ENCODE results near the gene HK1. TPM values are rescaled to one million over a fixed set of nuclear protein-coding genes. Genes with fewer than 3 reads are reported as not detected.
A peak's percentile ranks its signal among the peaks of the same experiment; 100 is the strongest.

Gene HK1
- total RNA-seq, 1 experiment from 2014 or later = 98.8 TPM

DNA sequence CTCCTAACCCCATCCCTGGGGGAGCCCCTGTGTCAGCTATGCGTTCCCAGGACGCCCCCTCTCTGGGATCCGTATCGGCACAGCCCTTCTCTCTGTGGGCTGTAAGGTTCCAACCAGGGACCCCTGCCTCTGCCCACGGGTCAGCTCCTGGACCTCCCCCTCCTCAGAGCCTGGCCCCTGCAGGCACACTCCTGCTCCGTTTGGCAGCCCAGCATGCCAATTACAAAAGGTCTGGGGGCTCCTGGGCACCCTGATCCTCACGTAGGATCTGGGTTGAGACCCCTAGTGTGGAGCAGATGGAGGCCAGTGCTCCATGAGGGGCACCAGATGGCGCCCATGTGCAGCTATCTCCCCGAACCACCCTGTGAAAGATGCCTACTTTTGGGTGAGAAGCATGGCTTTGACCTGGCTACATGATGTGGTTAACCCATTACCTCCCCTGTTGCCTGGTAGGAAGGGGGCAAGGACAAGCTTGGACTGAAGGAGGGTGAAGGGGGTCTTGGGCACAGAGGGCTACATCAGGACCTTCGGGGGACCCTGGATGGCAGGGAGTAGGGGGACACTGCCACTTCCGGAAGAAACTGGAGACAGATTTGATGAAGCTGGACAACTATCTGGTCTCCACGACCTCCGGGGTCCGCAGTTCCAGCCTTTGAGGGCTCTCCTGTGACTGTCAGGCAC is 129.5 kb downstream of the HK1 start:
- Mint-ChIP-seq H3K4me1 (peaks cover 26 to 34% of the 10 kb centered on the region in 2 experiments), H3K9me3 (no peaks in the 10 kb centered on the region), H3K36me3 (ENCODE audit: insufficient read depth in 1 of 3, low read depth in 3 of 3) (peaks cover 0 to 5% (median 4%) of the 10 kb centered on the region in 3 experiments; a peak in 5 of 7 replicates), H3K27ac (0 out of 7 replicates have a peak overlapping the region, but pooled peaks of 1 of the 3 experiments have one; percentile 35), H3K4me3 (peak overlapping the region in 1 of 2 experiments; percentile 57; a peak in 3 of 5 replicates), H3K27me3 (ENCODE audit: low read depth) (peaks cover 17% of the 10 kb centered on the region)
- no peaks in the 10 kb centered on the region; the same call in 1 of the 2 replicates for H3K27me3 ChIP-seq (ENCODE audit: insufficient read depth, low read length)
- no peak overlapping the region for H3K27ac ChIP-seq (ENCODE audit: insufficient read length, low read depth, low read length)
- no peak overlapping the region for H2BK120ac ChIP-seq (ENCODE audit: low read depth, low read length, poor library complexity, severe bottlenecking)
- H2BK15ac ChIP-seq (ENCODE audit: low read depth, low read length) = no peak overlapping the region
- no peak overlapping the region for H3K14ac ChIP-seq (ENCODE audit: insufficient read depth, low read length)
- H3K9me3 ChIP-seq (ENCODE audit: control insufficient read depth, low read depth, low read length) = no peaks in the 10 kb centered on the region
- no peaks in the 10 kb centered on the region for H3K23me2 ChIP-seq (ENCODE audit: insufficient read length, low read depth, low read length, poor library complexity, severe bottlenecking)
- no peak overlapping the region for H3K18ac ChIP-seq (ENCODE audit: insufficient read length, low read depth, low read length)
- no peak overlapping the region for H2BK5ac ChIP-seq (ENCODE audit: insufficient read length, low read length)
- H2BK20ac ChIP-seq (ENCODE audit: low read depth, low read length, poor library complexity, severe bottlenecking) = no peak overlapping the region
- no peak overlapping the region for H2BK12ac ChIP-seq (ENCODE audit: insufficient read length, low read depth, low read length)
- no peak overlapping the region for H4K91ac ChIP-seq (ENCODE audit: insufficient read length, low read depth, low read length)
- no peak overlapping the region for H3K23ac ChIP-seq (ENCODE audit: insufficient read length, low read depth, low read length)
- no peak overlapping the region for H4K5ac ChIP-seq (ENCODE audit: insufficient read length, low read depth, low read length)
- no peaks in the 10 kb centered on the region; the same call in 1 of the 2 replicates for H3K4me1 ChIP-seq (ENCODE audit: insufficient read depth, low read length)
- no peak overlapping the region for H3K4me2 ChIP-seq (ENCODE audit: insufficient read depth, insufficient read length, low read length)
- no peak overlapping the region for H3T11ph ChIP-seq (ENCODE audit: low read length)
- no peak overlapping the region for H3K9ac ChIP-seq (ENCODE audit: extremely low read depth, insufficient read length, low read length)
- no peaks in the 10 kb centered on the region for H4K20me1 ChIP-seq (ENCODE audit: control insufficient read depth, insufficient read depth, insufficient read length)
- no peak overlapping the region for H3K4ac ChIP-seq (ENCODE audit: low read depth, low read length)
- no peaks in the 10 kb centered on the region for H3K79me2 ChIP-seq (ENCODE audit: insufficient read depth, low read length)
- no peak overlapping the region for H4K8ac ChIP-seq (replicated peaks; ENCODE audit: insufficient read length, low read depth, low read length)
- DNase-seq = peak; percentile 62
- no peak overlapping the region for H3K56ac ChIP-seq (ENCODE audit: insufficient read length, low read depth, low read length)
- no CpG with 5 or more reads among the region's 14 CpGs for WGBS (ENCODE audit: extremely low coverage, insufficient read length, low lambda C conversion rate)
- H2AFZ ChIP-seq (ENCODE audit: low read length) = no peak overlapping the region
- TF ChIP-seq, protein P1, sequence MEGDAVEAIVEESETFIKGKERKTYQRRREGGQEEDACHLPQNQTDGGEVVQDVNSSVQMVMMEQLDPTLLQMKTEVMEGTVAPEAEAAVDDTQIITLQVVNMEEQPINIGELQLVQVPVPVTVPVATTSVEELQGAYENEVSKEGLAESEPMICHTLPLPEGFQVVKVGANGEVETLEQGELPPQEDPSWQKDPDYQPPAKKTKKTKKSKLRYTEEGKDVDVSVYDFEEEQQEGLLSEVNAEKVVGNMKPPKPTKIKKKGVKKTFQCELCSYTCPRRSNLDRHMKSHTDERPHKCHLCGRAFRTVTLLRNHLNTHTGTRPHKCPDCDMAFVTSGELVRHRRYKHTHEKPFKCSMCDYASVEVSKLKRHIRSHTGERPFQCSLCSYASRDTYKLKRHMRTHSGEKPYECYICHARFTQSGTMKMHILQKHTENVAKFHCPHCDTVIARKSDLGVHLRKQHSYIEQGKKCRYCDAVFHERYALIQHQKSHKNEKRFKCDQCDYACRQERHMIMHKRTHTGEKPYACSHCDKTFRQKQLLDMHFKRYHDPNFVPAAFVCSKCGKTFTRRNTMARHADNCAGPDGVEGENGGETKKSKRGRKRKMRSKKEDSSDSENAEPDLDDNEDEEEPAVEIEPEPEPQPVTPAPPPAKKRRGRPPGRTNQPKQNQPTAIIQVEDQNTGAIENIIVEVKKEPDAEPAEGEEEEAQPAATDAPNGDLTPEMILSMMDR (conservative IDR thresholded peaks at IDR 0.05) = peak; percentile 63
- no peaks in the 10 kb centered on the region for H3K79me1 ChIP-seq (ENCODE audit: insufficient read depth, low read depth, low read length, poor library complexity, severe bottlenecking)
- H2AK5ac ChIP-seq (ENCODE audit: insufficient read length, low read length) = no peak overlapping the region

Data from H9 (cell line).